GM21825 (cell line): Measurements from ENCODE around the gene CLEC16A.

ENCODE experiments used
- ATAC-seq: cut with Tn5 transposase; IDR thresholded peaks from one replicate; pipeline ENCODE4 v1.9.1; 2021; ENCODE audit warnings: mild to moderate bottlenecking, moderate library complexity; ENCODE audit not compliant: unreplicated experiment

Gene CLEC16A

DNA sequence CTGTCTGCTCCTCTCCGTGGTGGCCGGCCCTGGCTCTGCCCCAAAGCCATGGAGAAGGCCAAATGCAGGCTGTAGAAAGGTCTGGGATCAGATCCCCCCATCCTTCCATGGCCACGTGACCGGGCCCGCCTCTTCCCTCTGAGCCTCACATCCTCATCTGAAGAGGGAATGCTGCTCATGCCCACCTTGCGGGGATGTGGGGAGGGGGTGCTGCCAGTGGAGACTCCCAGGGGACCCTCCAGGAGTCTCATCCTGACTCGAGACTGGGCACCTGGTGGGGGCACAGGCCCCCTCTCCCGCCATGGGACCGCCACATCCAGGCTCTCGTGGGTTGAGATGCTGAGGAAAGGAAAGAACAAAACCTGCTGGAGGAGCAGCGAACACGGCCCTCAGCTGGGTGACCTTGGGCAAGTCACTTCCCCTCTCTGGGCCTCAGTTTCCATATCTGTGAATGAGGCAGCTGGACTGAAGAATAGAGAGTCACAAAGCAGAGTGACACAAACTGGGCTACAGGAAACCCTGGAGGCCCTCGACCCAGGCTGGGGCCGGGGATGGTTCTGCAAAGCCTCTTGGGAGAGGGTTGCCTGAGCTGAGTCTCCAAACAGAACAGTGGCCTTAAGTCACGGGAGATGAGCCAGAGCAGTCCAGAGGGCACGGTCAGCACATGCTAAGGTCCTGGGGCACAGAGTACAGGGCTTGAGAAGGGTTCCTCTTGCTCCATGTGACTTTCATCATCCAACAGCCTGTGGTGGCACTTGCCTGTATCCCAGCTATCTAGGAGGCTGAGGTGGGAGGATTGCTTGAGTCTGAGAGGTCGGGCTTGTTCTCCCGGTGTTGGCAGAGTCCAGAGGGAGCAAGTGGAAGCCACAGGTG lies 281.5 kb downstream of the CLEC16A start:
- peak; percentile 2 for ATAC-seq

DNA sequence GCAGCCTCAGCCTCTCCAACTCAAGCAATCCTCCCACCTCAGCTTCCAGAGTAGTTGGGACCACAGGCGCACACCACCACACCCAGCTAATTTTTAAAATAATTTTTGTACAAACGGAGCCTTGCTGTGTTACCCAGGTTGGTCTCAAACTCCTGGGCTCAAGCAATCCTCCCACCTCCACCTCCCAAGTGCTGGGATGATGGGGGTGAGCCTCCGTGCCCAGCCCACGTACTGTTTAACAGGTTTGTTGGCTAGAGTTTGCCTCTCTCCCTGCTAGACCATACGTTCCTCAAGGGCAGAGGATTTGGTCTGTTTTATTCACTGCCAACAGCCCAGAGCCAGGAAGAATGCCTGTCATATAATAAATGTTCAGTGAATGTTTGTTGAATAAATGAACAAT lies 285.1 kb downstream of the CLEC16A start:
- no peak for ATAC-seq

DNA sequence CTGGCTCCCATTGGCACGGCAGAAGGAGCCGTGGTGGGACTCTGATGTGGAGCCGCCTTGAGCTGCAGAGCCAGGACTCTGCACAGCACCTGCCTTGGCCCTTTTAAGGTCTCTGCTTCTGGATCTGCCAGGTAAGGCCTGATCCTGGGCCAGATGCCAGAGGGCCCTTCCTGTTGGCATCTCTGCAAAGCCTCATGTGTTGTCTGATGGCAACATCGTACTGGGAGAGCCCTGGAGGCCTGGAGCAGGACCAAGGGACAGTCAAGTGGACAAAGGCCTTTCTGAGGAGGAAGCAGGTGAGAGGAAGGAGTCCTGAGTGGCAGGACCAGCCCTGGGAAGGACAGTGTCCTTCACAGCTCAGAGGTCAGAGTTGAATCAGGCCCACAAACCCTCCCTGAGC lies 285.5 kb downstream of the CLEC16A start:
- no peak for ATAC-seq

DNA sequence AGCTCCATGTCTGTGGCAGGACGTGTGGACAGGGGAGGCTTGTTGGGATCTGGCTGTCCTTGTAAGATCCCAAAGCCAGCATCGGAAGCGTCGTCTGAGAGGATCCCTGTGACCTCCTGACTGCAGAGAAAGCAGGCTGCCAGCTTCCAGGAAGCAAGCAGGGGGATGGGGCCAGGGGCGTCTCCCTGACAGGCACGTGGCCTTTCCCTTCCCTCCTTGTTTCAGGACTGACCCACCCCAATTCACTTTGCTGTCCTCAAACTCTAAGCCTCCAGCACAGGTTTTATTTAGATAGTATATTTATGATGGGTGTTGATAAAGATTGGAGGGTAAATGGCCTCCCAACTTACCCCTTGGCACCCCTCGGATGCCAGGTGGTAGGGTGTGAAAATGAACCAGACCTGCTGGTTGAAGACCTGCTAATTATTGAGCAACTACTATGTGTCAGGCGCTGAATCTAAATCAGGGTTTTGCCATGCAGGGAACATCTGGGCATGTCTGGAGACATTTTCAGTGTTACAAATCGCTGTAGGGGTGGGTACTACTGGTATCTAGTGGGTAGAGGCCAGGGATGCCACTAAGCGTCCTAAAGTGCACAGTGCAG lies 287.1 kb downstream of the CLEC16A start:
- ATAC-seq: no peak
